NCI-H2081 treated with DMSO at 0.1 percent for 48 hours (cell line): ENCODE data around the gene CARD11.

Experiments used
- DNase-seq: peaks from one replicate; lab custom pipeline; 2025; lab: John Stamatoyannopoulos, UW

Gene CARD11

DNA sequence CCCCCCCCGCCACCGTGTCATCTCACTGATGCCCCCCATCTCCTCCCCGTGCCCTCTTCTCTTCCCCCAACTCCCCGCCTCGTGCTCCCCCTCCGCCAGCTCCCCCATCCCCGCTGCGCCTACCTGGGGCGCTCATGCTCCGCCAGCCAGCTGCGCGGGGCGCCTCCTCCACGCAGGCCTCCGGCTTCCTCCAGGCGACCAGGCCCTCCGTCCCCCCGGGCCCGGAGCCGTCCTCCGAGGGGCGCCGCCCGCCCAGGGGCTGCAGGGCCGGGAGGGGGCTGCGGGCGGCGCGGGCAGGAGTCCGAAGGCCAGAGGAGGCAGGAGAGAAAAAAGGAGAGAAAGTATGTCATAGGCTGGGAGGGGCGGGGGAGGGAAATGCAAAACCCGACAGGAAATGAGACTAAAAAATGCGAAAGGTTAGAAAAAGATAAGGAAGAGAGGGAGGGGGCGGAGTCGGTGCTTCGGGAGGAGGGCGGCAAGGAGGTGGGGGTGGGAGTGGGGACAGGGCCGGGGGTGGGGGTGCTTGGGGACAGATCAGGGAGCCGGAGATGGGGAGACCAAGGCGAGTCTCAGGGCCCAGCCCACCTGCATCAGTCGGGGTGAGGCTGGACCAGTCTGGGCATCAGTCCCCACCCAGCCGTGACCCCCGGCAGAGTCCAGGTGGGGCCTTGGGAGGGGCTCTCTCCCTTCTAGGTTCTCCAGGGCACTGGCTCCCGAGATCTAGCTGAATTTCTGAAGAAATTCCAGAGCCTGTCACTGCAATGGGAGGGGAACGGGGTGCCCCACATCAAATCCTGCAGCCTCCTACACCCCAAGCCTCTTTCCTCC lies at the start of gene CARD11:
TSS of gene CARD11 (minus strand) at position 324 of the 828 bp plus-strand sequence. CDS start 85,361 bp downstream, outside the sequence.
- no peak for DNase-seq

DNA sequence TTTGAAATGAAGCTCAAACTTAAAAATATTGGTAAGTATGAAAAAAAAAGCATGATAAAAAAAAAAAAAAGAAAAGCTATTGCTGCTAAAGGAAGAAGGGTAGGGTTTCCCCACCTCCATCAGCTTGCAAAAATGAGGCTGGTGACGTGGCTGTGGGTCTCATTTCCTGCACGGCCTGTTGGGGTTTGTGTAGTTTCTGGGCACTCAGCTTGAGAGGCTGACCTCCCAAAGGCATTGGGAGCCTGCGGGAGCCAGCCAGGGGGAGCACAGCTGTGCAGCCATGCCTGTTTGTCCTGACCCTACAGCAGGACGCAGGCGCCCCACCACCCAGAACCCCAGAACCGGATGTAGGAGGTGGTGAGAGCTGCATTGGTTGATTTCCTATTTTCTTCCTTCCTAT lies 48.8 kb upstream of the CARD11 start:
- DNase-seq, result no peak

DNA sequence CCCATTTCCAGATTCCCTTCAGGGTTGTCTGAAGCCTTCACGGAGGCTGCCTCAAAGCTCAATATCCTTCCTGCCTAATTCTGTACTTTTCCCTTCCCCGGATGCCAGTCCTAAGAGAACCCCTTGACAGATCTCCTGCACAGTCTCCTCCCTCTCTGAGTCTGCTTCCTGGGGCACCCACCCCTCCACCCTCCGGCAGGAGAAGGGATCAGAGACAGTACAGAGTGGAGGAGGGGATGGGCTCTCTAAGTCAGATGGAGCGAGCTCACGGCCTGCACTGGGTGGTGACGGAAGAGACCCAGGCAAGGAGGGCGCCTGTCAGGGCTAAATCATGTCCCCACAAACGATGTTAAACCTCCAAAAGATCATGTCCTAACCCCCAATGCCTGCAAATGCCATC lies 48.0 kb upstream of the CARD11 start:
- DNase-seq, result no peak

DNA sequence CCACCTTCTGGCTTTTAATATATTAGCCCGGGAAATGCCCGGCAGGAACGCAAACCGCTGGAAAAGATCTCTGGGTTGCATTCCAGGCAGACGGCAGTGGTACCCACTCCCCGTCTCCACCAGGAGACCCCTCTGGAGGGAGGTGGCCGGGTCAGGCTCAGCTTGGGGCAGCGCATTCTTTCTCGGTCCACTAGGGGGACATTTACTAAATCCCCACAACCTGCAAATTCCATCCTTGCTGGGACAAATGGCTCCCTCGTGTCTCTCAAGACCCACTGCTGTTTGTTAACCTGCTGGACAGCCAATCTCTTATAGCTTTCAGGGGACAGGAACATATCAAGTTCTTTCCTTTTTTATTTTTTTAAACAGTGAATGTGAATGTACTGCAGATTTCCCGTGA lies 45.8 kb upstream of the CARD11 start:
- DNase-seq, result no peak

DNA sequence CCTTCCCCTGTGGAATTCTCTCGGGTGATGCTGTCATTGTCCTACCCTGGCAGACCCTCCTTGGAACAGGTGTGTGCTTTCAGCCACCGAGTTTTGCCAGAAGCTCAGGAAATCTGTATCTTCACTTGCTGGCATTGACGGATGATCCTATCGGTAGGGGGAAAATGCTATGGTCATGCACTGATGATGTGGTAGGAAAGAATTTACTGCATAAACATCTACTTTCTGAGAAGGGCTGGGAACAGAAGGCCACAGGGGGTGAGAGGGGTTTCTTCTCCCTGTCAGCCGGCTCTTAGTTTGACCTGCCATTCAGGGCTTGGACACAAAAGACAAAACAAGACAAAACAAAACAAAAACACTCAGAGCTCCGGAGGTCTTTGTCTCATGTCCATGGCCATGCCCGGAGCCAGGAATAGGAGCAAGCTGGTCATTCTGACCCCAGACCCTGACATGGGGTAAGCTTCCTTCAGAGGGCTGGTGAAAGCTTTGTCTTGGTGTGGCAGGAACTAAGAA lies 43.6 kb upstream of the CARD11 start:
- no peak for DNase-seq

DNA sequence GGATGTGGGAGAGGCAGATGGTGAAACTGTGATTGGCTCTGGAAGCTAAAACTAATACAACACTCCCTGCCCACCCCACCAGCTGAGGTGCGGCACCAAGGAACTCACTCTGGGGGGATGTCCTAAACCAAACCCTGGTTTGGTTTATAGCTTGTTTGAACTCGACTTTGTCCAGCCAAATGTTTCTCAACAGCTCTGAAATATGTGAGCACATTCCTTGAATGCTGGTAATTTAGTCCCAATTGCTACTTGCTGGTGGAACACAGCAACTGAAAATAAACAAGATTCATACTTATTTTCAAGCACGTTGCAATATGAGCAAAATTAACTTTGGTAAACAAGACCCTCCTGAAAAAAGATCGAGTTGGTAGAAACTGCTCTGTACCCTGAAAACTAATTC lies 39.7 kb upstream of the CARD11 start:
- no peak for DNase-seq

DNA sequence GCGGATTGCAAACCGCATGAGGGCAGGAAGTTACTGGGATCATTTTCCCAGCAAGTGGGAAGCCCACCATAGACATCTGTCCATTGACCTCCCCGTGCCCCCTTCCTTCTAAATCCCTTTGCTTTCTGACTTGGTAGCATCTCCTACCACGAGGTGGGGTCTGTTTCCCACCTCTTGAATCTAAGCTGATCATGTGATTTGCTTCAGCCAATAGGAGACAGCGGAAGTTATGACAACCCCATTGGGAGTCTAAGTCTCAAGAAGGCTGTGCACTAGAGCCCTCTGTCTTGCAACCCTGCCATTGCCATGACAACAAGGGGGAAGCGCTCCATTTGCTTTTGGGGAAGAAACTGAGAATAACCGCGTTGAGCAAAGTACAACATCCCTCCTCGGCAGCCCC lies 39.2 kb upstream of the CARD11 start:
- DNase-seq, result no peak

DNA sequence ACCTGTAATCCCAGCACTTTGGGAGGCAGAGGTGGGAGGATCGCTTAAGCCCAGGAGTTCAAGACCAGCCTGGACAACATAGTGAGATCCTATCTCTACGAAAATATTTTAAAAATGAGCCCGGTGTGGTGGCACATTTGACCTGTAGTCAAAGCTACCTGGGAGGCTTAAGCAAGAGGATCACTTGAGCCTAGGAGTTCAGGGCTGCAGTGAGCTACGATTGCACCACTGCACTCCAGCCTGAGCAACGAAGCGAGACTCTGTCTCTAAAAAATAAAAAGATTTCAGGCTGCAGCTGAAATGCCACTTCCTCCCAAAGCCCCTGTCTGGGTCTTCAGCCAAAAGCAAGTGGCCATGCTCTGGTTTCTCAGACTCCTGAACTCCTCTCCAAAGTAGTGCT lies 38.7 kb upstream of the CARD11 start:
- DNase-seq, result no peak

DNA sequence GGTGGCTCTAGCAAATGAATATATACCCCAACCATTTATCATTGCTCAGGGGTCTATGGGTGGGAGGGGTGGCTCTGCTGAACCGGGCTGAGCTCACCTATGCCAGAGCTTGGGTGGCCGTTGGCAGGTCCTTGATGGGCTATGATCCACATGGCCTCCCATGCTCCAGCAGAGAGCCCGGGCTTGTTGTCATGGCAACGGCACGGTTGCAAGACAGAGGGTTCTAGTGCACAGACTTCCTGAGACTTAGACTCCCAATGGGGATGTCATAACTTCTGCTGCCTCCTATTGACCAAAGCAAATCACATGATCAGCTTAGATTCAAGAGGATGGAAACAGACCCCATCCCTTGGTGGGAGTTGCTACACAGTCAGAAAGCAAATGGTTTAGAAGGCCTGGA lies 36.4 kb upstream of the CARD11 start:
- DNase-seq, result no peak

DNA sequence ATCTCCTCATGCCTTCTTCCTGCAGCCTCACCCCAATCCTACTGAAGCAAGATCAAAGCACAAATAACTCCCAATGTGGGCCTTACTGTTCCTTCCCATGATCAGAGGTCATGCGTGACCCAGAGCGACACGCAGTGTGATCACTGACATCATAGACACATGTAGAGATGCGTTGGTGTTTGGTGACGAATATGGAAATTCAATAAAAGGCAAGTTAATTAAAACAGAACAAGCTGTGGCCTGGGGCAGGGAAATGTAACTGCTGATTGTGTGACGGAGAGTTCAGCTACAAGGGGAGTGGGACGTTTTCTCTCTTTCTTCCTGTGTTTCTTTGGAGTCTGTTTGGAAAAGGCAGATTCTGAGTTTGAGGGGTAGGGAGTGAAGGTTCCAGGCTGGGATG lies 34.8 kb upstream of the CARD11 start:
- DNase-seq, result no peak

DNA sequence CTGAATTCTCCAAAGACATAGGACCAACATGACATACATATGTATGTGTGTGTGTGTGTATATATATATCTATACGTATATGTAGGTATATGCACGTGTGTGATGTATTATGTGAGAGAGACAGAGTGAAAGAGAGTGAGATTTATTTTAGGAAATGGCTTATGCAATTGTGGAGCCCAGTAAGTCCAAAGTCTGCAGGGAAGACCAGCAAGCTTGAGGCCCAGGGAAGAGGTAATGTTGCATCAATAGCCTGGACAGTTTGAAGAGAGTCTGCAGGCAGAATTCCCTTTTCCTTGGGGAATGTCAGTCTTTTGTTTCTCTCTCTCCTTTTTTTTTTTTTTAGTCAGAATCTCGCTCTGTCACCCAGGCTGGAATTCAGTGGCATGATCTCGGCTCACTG lies 33.0 kb upstream of the CARD11 start:
- DNase-seq, result no peak

DNA sequence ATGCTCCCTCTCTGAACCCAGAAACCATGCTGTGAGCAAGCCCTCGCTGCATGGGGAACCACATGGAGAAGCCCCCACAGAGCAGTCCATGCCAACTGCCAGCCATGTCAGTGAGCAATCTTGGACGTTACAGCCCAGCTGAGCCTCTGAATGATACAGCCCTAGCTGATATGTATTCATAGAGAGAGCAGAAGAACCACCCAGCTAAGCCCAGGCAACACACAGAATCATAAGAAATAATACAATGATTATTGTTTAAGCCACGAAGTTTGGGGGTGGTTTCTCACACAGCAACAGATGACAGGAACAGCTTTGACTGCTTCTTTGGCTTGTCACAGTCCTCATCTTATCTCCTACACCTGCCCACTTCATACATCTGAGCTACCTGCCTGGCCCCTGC lies 32.5 kb upstream of the CARD11 start:
- no peak for DNase-seq

DNA sequence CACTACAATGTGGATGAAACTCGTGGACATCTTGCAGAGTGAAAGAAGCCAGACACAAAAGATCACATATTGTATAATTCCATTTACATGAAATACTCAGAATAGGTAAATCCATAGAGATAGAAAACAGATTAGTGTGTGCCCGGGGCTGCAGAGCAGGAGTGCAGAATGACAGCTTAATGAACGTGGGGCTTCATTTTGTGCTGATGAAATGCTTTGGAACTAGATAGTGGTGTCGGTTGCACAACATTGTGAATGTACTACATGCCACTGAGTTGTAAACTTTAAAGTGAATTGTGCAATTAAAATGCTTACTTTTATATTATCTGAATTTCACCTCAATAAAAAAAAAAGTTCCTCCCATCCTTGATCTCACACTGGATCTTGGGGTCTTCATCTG lies 31.8 kb upstream of the CARD11 start:
- no peak for DNase-seq

DNA sequence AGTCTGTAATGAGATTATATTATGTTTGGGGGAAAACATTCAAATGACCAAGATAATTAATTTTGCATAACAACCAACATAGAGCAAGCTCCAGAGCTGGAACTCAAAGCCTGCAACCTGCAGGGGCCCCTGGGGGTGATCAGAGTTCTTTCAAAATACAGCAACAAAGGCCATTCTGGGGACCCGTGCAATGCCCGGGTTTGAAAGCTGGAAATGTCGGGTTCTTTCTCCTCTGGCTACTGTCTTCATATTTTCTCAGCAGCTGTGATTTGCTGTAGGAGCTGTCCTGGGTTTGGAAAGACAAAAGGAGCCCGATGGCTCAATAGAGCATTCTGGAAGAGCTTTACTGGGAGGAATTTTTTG lies 30.8 kb upstream of the CARD11 start:
- DNase-seq, result no peak

DNA sequence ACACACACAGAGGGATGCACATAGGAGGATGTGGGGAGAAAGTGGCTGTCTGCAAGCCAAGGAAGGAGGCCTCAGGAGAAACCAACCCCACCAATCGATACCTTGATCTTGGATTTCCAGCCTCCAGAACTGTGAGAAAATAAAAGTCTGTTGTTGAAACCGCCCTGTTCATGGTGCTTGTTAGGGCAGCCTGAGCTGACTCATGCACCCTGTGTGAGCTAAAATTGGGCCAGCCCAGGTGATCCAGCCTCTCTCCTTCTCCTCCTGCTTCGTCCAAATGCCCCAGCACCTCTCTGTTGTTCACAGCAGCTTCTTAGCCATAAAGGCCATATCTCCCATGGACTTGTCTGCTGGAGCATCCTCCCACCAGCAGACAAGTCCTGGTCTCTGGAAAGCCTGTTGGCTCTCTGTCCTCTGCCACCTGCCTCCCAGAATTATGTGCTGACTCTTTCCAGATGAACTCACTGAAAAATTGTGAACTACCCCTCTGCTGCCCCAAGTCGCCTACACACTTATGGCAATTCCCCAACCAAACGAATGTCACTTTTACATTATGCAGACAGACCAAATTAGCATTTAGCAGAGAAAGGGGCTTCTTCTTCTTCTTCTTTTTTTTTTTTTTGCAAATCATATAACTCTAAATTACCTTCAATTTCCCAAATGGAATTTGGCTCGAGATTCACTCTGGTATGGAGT lies 30.2 kb upstream of the CARD11 start:
- no peak for DNase-seq

DNA sequence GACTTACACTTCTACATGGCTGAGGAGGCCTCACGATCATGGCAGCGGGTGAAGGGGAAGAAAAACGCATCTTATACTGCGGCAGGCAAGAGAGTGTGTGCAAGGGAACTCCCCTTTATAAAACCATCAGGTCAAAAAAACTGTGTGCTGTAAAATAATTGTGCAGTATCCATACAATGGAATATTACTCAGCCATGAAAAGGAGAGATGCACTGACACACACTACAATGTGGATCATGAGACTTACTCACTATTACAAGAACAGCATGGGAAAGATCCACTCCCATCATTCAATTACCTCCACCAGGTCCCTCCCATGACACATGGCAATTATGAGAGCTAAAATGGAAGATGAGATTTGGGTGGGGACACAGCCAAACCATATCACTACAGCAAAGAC lies 27.2 kb upstream of the CARD11 start:
- no peak for DNase-seq

DNA sequence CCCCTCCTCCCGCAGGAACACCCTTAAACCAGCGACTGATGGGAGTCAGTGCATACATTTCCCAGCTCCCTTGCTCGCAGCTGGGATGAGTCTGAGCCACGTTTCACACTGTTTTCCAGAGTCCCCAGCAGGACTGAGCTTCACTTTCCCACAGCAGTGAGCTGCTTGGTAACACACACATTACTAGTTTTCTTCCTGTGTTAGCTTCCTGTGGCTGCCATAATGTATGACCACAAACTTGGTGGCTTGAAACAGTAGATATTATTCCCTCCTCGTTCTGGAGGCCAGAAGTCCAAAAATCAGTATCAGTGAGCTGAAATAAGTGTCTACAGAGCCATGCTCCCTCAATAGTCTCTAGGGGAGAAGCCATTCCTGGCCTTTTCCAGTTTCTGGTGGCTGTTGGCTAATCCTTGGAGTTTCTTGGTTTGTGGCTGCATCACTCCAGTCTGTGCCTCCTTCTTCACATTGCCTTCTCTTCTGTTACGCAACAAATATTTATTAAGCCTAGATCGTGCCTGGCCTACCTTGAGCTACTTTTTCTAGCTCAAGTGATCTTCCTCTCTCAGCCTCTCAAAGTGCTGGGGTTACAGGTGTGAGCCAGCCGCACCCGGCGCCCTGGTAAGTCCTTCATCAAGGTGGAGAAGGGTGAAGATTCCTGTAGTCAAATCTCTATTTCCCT lies 26.2 kb upstream of the CARD11 start:
- DNase-seq, result no peak

DNA sequence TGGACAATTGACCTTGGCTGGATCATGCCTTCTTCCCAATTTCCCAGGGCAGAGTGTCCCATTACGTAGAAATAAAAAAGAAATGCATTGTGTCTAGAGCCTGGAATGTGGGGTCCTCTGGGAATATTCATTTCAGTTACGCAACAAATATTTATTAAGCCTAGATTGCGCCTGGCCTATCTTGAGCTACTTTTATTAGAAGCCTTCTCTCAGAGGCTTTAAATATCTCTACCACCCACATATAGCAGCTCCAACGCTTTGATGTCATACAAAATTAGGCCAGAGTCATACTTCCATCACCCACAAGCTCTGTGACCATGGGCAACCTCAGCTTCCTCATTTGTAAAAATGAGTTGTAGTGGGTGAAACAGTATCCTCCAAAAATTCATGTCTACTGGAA lies 24.9 kb upstream of the CARD11 start:
- DNase-seq, result no peak

DNA sequence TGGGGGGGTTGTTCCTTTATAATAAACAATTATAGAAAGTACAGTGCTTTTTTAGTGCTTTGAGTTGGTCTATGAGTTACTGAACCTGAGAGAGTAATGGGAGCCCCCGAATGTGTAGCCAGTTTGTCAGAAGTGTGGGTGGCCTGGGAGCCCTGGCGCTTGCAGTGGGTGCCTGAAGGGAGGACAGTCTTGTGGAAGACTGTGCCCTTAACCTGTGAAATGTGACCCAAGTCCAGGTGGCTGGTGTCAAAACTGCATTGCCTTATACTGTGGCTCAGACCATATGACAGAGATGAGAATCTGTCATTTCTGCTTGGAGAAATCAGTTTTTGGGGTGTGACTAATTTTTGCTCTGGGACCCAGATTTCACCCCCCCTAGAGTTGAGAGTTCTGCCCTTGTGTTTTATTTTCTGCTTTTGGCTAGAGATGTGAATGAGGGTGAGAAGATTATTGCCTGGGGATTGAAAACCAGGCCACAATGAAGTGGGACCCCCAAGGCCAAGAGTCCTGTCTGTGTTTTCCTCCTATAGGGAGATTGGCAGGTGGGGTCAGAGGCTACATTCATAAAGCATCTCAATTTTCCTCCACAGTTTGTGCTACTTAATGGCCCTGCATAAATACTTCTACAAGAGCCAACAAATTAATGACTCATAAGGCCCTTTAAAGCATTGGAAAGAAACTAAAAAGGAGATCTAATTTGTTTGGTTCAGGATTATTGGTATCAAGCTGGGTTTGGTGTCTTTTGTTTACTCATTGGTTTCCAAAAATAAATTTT lies 24.1 kb upstream of the CARD11 start:
- DNase-seq, result no peak

DNA sequence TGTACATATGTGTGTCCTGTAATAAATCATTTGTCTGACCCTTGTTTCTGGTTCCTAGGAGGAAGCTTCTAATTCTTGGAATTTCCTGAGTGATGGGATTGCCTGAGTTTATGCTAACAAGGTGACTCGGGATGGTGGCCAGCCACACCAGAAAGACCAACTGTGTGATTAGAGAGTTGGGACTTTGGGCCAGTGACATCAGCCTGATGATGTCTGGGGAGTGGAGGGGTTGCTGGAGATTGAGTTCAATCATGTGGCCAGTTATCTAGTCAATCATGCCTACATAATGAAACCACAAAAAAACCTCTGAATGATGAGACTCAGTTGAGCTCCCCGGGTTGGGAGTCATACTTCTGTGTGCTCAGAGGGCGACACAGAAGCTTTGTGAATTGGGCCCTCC lies 23.5 kb upstream of the CARD11 start:
- DNase-seq, result no peak

DNA sequence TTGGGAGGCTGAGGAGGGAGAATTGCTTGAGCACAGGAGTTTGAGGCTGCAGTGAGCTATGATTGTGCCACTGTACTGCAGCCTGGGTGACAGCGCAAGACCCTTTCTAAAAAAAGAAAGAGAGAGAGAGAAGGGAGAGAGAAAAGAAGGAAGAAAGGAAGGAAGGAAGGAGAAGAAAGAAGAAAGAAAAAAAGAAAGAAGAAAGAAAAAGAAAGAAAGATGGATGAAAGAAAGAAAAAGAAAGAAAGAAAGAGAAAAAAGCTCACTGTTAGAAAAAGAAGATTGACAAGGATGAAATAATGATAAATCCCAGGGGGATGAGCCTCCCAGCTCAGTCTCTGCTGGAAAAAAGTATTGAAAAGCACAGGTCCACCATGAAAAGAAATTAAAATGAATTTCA lies 22.8 kb upstream of the CARD11 start:
- no peak for DNase-seq

DNA sequence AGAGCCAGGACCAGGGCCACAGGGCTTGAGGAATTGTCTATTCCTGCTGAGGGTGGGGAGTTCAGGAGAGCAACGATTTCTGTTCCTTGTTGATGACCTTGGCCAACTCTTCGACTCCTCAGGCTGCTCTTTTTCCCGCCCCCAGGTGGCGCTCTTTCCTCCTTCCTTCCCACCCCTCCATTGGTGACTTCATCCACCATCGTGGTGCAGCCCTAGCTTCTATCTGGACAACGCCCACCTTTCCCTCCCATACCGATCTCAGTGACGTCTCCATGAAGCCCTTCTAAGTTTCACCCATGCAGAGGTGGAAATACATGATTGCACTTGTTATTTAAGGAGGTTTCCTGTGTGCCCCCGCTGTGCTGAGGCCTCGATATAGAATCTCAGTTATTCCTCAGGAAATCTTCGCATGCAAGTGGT lies 22.1 kb upstream of the CARD11 start:
- DNase-seq, result no peak
